Measurements from ENCODE around the gene C1R.

Gene C1R

DNA sequence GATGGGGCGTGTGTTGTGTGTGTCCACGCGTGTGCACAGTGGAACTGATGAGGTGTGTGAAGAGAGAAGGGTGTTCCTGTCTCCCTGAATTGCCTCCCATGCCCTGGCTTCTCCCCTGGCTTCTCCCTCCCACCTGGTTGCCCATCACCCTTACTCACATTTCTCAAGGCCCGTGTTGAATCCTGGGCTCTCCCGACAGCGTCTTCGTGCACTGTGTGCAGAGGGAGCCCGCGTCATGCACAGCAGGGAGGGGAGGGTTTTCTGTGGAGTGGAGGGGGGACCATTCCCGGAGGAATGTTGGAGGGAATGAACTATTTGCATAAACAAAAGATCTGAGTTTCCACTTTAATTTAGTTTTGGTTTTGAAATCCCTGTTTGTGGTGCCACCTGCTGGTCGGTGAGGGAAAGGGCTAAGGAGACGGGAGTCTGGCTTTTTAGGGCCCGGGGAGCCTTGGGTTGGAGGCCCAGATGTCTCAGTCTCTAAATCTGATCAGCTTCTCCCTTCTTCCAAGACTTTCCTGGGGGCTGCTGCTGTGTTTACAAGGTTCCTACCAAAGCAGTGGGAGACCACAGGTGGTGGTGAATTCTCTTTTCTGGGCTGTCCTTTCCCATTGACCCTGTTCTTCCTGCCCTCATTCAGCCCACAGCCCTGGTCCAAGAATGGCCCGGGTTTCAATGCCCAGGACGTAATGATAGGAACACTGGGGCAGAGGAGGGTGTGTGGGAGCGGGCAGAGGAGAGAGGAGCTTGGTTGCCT is at the start of gene C1R:
C1R (minus strand) TSS at position 217 of the 757 bp plus-strand sequence; CDS start at position 160, 57 bp downstream.
- peak; percentile 89 to 90 for DNase-seq (ENCODE audit: low read depth in 2 of 2)

DNA sequence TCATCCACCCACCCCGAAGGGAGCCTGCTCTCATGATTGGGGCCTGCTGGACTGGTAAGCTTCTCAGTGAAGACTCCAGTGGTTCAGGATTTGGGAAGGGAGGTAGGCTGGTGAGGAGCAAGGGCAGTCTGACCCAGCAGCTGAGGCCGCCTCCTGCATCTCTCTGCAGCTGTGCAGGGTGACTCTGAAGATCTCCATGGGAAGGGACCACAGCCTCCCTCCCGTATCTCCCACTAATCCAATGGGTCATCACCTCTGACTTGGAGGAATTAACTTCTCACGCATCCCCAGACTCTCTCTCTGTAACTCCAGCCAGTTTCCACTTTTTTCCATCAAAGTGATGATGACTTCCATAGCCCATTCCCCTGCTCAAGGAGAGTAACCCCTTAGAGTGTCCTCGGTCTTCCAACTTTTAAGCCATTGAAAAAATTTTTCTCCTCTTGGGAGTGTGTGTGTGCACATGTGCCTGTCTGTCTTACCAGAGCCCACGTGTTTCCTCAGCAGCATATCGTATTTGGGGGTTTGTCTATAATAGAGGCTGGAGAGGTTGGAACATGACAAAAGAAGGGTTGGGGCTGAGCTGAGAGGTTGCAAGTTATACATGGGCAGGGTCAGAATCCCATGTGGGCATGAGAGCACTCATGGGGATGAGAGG is 49.2 kb upstream of the C1R start:
- DNase-seq (ENCODE audit: low read depth in 2 of 2): no peak

DNA sequence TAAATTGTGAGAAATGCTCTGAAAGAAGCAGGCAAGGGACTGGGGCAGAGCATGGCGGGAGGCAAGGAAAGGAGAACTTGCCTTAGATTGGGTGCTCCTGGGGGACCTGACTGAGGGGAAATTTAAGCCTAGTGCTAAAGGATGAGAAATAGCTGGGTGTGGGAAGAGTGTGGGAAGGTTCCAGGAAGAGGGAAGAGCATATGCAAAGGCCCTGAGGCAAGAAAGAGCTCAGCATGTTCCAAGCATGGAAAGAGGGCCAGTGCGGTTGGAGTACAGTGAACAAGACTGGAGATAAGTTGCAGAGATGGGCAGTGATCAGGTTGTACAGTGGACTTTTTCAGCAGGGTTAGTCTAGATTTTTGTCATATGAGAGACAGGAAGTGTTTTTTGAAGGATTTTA is 47.0 kb upstream of the C1R start:
- no peak for DNase-seq (ENCODE audit: low read depth in 2 of 2)

DNA sequence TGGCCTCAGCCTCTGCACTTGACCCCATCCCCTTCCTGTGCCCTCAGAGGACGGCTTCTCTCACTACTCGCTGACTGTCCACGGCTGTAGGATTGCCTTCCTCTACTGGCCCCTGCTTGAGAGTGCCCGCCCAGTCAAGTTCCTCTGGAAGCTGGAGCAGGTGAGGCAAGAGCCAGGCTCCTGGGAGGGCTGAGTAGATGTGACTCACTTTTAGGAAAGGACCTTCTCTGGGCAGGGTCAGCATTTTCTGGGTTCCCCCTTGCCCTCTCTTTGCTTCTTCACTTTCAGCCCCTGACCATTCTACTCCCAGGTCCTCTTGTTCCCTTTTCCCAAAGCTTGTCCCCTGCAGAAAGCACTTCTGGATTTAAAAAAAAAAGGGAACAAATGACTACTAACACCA is 45.7 kb upstream of the C1R start:
- DNase-seq (ENCODE audit: low read depth in 2 of 2): no peak

DNA sequence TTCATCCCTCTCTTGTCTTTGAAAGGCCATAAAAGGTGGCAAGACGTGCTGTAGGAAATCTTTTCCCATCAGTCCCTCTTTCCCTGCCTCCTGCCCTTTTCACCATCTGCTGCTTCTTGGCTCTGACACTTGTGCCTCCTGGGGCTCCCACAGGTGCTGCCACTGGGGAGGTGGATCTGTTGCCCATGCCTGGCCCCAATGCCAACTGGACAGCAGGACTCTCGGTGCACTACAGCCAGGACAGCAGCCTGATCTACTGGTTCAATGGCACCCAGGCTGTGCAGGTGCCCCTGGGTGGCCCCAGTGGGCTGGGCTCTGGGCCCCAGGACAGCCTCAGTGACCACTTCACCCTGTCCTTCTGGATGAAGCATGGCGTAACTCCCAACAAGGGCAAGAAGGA is 44.4 kb upstream of the C1R start:
- DNase-seq (ENCODE audit: low read depth in 2 of 2): no peak

DNA sequence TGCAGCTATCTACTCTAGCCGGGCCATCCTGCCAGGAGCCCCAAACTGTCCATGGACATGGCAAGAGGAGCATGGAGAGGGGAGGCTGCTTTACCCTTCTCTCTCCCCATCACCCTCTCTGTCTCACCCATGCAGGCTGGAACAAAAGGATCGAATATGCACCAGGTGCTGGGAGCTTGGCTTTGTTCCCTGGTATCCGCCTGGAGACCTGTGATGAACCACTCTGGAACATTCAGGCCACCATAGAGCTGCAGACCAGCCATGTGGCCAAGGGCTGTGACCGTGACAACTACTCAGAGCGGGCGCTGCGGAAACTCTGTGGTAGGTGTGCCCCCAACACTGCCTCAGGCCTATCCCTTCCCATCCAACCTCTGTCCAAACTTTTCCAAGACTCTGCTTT is 43.8 kb upstream of the C1R start:
- DNase-seq (ENCODE audit: low read depth in 2 of 2): no peak

DNA sequence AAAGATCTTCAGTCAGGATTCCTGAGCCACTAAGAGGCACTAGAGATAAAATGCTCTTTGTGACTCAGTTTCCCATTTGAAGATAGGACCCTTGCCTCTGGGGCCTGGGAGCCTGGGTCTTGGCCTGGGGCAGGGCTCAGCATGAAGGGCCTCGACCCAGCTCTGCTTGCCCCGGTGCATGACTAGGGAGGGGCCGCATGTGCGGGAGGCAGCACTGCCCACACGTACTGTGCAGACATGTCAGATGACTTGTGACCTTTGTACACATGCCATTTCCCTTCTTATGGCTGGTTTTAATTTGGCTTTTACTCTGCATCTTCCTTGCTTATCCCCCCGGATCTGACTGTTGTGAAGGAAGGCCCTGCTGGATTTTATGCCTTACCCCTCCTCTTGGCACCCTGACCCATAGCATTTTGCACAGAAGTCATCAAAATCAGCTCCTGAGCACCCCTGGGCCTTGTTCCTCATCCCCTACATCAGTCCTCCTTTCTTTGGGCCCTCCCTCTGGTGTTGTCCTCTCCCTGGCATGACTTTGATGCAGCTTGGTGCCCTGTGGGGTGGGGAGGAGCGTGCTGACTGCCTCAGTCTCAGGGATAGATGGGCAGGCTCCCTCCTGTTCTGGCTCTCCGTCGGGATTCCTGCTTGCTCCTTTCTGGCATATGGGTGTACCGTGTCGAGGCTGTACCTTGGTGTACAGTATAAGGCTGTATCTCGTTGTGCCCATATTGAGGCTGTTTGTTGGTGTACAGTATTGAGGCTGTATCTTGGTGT is 42.3 kb upstream of the C1R start:
- DNase-seq (ENCODE audit: low read depth in 2 of 2): no peak

DNA sequence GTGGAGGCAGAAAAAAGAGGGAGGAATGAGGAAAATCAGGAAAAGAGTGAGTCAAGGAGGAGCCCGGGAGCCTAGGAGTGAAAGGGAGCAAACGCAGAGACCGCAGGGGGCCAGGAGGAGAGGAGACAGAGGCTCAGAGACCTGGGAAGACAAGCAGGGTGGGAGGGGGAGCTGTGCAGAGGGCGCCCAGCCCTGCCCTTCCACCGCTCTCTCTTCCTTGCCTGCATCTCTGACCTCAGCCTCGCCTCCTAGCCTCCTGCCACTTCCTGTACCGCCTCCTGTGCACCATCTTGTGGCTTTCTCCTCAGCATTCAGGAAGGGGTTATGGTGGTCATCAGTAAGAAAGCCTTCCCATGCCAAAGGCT is 39.2 kb upstream of the C1R start:
- DNase-seq (ENCODE audit: low read depth in 2 of 2): no peak

DNA sequence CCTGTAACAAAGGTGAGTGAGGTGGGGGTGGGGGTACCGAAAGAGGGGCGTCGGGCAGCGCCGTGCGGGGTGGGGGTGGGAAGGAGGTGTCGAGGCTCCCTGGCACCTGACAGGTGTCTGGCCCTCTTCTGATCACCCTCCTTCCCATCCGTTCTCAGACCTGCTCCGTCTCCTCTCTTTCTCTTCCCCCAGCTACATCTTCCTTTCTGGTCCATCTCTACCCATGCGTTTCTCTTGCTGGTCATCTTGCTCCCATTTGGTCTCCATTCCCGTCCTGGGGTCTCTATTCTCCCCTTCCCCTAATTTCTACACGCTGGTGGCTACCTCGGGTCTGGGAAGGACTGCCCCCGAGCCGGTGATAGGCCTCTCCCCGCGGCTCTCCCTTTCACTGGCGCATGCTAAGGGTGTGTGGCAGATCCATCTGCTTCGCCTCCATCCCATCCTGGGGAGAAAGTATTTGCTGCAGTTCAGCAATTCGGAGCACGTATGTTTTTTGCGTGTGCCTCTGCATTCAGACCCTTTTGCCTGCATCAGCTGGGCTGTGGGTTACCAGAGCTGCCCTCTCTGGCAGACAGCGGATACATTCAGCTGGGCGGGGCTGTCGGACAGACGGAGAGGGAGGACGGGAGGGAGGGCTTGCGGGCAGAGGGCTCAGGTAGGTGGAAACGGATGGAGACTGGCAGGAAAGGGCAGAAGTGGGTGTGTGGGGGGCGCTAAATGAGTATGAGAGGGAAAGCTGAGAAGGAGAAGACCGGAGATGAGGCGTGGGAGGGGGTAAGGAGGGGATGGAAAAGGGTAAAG is 38.7 kb upstream of the C1R start:
- DNase-seq (ENCODE audit: low read depth in 2 of 2): no peak

DNA sequence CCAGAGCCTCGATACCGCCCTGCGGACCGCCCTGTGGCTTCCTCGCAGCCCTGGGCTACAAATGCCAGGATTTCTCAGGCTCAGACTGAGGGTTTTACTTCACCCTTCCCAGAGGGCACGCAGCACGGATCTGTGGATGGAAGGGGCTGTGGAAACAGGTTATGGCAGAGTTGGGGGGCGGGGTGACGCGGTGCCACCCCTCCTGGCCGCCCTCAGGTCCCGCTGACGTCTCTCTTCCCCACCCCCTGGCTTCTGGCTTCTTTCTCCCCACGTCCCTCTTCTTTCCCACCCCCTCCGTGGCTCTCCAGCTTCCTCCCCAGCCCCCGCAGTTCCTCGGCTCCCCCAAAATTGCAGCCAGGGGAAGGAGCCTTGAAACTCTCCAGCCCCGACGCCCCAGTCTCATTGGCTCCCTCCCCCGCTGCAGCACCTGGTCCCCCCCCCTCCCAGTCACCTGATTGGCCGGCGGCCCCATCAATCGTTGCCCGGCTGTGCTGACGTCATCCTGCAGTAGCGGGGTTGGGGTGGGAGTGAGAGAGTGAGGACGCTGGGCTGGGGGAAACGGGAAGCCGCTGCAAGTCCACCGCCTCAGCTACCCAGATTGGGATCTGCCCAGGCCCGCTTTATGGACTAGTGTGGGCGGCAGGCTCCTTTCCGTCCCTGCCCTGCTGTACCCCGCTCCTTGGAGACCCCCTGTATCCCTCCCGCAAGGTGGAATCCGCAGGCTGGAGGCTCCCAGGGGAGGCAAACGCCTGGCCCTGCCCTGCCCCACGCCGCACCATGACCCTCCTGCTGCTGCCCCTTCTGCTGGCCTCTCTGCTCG is 37.8 kb upstream of the C1R start, which contains the start of gene CLSTN3:
CLSTN3 (plus strand) TSS at position 500 of the 820 bp plus-strand sequence; CDS start at position 778, 278 bp downstream.
- DNase-seq (ENCODE audit: low read depth in 2 of 2): peak in 1 of 2 experiments; percentile 51

DNA sequence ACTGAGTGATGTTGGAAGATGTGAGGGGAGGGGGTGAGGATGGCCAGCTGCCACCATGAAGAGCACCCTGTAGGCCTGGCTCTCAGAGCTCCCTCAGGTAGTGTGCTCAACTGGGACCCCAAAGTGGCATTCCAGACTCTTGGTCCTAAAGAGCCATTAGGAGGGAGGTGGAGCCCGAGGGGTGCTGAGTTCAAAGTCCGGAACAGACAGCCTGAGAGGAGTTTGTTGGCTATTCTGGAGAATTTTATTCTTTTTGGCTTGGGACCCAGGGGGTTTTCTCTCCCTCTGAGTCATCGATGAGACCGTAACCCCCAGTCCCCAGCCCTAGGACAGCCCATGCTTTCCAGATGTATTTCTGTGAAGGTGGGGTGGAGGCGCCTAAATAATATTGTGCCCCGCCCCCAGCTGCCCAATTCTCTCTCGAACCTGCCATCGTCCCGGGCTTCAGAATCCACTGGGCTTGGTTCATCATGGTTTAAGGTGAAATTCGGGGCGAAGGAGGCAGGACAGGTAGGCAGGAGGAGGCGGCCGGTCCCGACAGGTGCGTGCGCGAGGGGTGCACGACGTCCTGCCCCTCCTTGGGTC is 37.1 kb upstream of the C1R start:
- DNase-seq (ENCODE audit: low read depth in 2 of 2): no peak

DNA sequence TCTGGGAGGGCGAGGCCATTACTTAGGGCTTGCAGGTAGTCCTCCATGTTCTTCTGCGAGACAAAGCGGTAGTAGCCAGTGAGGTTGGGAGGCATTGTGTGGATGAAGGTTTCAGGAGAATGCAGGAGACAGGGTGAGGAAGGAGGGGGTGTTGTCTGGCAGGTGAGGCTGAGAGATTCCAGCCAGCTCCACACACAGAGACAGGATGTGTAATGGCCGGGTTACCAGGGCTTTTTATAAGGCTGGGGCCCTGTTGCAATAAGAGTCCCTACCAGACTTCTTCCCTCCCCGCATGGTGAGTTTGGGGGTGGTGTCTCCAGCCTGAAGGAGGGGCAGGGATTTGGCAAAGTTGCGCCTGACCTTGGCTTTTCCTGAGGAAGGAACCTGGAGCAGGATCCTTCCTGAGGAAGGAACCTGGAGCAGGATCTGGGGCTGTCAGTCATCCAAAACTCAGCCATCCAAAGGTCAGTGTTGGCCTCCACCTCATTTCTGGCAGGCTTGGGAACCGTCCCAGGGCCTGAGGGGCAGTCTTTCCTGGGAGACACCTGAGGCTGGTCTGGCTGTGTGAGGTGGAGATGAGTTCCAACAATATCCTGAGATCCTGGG is 36.5 kb upstream of the C1R start, which contains the start of gene RBP5:
RBP5 (minus strand) TSS at position 209 of the 606 bp plus-strand sequence; CDS start at position 95, 114 bp downstream.
- DNase-seq (ENCODE audit: low read depth in 2 of 2): no peak

DNA sequence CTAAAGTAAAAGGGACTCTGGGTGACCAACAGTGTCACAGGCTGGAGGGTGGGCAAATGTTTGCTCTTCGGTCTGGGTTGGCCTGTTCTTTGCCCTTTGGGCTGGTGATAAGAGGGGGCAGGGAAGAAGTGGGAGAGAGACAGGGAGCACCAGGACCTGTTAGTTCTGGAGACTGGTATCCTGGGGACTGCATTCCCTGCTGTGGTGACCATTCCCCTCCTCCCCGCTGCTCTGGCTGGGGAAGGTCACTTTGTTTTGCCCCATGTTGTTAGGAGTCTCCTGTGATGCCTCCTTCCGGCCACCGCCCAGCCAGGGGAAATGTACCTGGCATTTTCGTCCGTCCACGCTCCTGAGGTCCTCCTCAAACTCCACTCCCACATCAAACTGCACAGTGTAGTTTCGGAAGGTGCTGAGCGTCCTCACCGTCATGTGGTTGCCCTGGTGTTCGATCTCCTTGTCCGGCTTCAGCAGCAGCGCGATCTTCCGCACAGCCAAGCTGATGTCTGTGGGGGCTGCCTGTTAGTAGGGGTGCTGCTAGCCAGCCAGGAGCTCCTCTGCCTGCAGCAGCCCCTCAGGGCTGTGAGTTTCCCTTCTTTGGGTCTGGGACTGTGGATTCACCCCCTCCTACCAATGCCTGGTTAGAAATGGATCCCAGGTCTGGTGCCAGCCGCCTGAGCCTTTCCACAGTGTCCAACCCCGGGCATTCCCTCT is 35.8 kb upstream of the C1R start:
- DNase-seq (ENCODE audit: low read depth in 2 of 2): no peak

DNA sequence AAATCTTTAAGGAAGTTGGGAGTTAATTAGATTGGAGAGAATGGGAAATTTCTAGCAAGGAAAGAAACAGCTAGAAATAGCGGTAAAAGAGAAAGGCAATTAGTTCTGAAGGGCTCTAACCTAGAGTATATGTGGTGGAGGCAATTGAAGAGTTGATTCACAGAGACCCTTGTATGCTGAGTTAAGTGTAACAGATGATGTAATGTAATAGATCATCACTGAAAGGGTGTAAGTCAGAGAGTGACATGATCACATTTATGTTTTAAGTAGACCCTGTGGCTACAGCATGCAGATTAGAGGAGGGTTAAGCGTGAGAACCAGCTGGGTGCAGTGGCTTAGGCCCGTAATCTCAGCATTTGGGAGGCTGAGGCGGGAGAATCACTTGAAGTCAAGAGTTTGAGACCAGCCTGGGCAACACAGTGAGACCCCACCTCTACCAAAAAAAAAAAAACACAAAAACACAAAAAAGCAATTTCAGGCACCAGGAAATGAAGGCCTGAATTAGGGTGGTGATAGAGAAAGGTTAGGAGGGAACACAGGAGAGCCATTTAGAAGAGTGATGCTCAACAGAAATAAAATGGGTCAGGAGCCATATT is 33.5 kb upstream of the C1R start:
- DNase-seq (ENCODE audit: low read depth in 2 of 2): no peak

DNA sequence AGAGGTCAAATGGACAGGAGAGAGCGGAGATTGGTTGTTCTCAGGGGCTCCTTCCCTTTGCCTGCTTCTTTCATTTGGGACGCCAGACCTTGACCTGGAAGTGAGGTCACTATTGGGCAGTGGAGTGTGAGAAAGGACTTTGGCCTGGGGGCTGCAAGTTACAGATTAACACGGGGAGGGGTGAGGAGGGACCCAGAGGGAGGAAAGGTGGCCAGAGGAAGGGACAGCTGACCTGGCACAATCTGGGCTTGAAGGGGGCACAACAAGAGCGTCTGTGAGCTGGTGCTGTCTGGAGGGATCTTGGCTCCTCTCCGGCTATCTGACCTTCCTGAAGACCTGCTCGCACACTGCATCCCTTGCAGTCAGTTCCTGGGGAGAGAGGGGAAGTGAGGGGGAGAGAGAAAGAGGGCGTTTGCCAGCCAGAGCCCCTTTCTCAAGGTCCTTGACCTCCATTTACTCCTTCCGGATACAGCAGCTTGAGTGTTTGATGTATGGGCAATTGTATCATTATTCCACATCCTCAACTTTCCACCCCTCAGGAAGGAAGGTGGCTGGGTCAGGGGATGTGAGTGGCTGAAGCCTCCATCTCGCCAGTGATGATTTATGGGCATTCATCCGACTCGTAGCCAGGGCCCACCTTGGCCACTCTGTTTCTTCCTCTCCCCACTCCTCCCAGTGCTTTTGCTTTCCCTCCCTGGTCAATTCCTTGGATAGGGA is 31.7 kb upstream of the C1R start:
- DNase-seq (ENCODE audit: low read depth in 2 of 2): no peak

DNA sequence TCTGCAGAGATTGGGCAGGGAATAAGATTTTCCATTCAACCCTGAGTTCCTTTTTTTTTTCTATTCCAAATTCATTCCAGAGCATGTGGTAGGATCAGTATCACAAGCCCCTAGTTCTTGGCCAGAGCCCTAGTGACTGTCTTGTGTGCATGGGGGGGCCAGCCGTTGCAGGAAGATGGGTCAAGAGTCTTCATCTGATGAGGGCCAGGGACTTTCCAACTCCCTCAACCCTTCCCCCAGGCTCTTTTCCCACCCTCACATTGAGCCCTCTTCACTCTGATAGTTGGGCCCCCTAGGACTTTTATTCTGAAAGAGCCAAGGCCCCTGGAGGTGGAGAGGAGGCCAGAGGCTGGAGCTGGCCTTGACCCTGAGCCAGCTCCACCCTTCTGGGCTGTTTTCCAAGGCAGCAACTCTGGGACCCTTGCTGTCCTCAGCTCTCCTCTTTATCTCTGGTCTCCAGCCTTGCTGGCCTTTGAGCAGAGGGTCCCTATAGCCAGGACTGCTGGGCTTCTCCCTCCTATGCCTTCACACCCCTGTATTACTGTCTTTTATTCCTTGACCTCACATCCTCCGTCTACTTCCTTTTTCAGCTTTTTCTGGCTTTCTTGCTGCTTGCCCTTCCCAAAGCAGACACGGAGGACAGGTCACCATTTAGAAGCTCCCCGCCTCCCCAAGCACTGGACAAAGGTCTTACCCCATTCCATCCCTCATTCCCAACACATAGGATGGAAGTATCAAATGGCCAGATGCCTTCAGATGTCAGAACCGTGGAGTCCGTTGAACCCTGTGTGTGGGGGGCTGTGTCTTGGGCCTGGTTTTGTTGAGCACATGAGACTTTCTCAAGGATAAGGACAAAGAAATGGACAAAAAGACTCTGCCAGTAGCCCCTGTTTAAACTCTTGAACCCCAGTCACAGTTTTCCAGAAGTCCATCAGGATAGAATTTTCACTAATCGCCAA is 30.8 kb upstream of the C1R start:
- no peak for DNase-seq (ENCODE audit: low read depth in 2 of 2)

DNA sequence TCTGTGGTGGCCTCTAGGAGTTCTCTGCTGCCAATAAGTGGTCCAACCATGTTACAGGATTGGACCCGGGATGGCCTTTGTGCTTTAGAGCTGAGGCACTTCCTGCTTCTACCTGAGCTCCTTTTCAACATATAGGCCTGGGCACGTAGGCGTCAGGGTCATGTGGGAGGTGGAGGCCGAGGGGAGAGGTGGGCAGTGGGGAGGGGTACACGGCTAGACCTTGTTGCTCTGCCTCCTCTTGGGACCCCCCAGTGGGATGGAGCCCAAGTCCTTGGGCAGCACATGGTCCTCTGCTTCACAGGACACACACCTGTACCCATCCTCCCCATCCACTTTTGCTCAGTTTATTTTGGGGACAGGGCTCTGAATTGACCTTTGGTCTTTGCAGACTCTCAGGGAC is 29.1 kb upstream of the C1R start:
- no peak for DNase-seq (ENCODE audit: low read depth in 2 of 2)

Data from fibroblast of skin of left quadriceps (primary cell).